HL-60 (cell line): ENCODE data around the gene POLR2C.

Experiments
- DNase-seq, 2 experiments: peaks; one replicate each; pipeline ENCODE4 v3.0.0-alpha.2; 2010 to 2020; ENCODE audit warnings: low read depth in 1 of 2, low spot score in 1 of 2
- H3K27ac ChIP-seq: fragments of 250-450 bp; sonication (Bioruptor Pico); replicated peaks from 2 replicates; pipeline ENCODE4 v1.5.1; 2020; ENCODE audit warnings: mild to moderate bottlenecking, moderate library complexity
- H3K27me3 ChIP-seq: fragments of 250-450 bp; sonication (Bioruptor Pico); 2 replicates; pipeline ENCODE4 v1.5.1; 2021; ENCODE audit warnings: mild to moderate bottlenecking, moderate library complexity; ENCODE audit not compliant: insufficient read depth, poor library complexity, severe bottlenecking
- H3K4me3 ChIP-seq: replicated peaks from 2 replicates; pipeline ENCODE4 v1.5.1; 2011; ENCODE audit warnings: mild to moderate bottlenecking, control low read depth, low read length; ENCODE audit not compliant: insufficient read depth
- GABPA ChIP-seq: IDR thresholded peaks from 2 replicates; pipeline ENCODE4 v1.6.1; 2012; ENCODE audit warnings: low read depth
- POLR2AphosphoS5 ChIP-seq: IDR thresholded peaks from 2 replicates; pipeline ENCODE4 v1.6.1; 2012; ENCODE audit warnings: low read depth
- SPI1 ChIP-seq: IDR thresholded peaks from 2 replicates; pipeline ENCODE4 v1.6.1; 2012; ENCODE audit warnings: low read depth, mild to moderate bottlenecking, borderline replicate concordance
- TF ChIP-seq, protein P1 (sequence below): IDR thresholded peaks from 2 replicates; pipeline ENCODE4 v1.6.1; 2012; ENCODE audit warnings: low read depth; ENCODE audit not compliant: insufficient replicate concordance
- TF ChIP-seq, protein P2 (sequence below): IDR thresholded peaks from one replicate; pipeline ENCODE4 v1.5.1; 2011; ENCODE audit warnings: low read length, control low read depth, inconsistent platforms; ENCODE audit not compliant: insufficient read depth

POLR2C gene

DNA sequence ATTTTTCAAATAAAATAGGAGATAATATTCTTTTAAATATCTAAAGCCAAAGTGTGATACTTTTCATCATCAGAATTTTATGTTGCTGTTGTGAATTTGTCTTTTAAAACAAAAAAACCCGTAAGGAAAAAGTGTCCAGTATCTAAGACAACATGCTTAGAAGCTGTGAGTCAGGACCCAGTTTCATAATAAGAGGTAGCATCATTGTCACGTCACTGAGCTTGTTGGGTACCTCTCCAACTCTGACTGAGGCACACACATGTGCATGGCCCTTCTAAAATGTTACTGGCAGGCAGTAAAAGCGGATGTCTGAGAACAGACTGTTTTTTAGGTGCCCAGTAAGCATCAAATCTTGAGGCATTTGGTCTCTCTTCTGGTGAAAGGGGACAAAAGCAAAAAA is 17.8 kb upstream of the POLR2C start:
- TF ChIP-seq GABPA (no peak), POLR2AphosphoS5 (no peak), SPI1 (no peak)
- TF ChIP-seq, protein P1, sequence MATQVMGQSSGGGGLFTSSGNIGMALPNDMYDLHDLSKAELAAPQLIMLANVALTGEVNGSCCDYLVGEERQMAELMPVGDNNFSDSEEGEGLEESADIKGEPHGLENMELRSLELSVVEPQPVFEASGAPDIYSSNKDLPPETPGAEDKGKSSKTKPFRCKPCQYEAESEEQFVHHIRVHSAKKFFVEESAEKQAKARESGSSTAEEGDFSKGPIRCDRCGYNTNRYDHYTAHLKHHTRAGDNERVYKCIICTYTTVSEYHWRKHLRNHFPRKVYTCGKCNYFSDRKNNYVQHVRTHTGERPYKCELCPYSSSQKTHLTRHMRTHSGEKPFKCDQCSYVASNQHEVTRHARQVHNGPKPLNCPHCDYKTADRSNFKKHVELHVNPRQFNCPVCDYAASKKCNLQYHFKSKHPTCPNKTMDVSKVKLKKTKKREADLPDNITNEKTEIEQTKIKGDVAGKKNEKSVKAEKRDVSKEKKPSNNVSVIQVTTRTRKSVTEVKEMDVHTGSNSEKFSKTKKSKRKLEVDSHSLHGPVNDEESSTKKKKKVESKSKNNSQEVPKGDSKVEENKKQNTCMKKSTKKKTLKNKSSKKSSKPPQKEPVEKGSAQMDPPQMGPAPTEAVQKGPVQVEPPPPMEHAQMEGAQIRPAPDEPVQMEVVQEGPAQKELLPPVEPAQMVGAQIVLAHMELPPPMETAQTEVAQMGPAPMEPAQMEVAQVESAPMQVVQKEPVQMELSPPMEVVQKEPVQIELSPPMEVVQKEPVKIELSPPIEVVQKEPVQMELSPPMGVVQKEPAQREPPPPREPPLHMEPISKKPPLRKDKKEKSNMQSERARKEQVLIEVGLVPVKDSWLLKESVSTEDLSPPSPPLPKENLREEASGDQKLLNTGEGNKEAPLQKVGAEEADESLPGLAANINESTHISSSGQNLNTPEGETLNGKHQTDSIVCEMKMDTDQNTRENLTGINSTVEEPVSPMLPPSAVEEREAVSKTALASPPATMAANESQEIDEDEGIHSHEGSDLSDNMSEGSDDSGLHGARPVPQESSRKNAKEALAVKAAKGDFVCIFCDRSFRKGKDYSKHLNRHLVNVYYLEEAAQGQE, result no peak
- TF ChIP-seq, protein P2, sequence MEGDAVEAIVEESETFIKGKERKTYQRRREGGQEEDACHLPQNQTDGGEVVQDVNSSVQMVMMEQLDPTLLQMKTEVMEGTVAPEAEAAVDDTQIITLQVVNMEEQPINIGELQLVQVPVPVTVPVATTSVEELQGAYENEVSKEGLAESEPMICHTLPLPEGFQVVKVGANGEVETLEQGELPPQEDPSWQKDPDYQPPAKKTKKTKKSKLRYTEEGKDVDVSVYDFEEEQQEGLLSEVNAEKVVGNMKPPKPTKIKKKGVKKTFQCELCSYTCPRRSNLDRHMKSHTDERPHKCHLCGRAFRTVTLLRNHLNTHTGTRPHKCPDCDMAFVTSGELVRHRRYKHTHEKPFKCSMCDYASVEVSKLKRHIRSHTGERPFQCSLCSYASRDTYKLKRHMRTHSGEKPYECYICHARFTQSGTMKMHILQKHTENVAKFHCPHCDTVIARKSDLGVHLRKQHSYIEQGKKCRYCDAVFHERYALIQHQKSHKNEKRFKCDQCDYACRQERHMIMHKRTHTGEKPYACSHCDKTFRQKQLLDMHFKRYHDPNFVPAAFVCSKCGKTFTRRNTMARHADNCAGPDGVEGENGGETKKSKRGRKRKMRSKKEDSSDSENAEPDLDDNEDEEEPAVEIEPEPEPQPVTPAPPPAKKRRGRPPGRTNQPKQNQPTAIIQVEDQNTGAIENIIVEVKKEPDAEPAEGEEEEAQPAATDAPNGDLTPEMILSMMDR, result no peak
- H3K4me3 ChIP-seq, result no peak overlapping the region
- no peak for DNase-seq
- H3K27ac ChIP-seq, result no peak overlapping the region
- H3K27me3 ChIP-seq, result no peaks in the 10 kb centered on the region

DNA sequence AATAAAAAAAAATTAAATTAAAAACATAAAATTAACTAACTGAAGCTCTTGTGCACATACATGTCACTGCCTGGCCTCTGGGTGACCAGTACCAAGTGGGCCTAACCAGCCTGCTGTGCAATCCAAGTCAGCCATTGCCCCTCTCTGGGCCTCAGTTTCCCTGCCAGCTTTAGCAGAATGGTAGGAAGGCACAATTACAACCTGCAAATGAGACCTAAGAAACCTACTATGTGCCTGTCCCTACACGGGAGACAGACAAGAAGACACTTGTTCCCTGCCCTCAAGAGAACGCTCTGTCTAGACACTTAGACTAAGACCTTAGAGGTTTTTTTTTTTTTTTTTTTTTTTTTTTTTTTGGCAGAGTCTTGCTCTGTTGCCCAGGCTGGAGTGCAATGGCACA is 17.0 kb upstream of the POLR2C start:
- DNase-seq, result no peak
- TF ChIP-seq, protein P1, result no peak
- TF ChIP-seq SPI1 (no peak), POLR2AphosphoS5 (no peak), GABPA (no peak)
- TF ChIP-seq, protein P2, result no peak
- Histone ChIP-seq H3K27ac (no peak overlapping the region), H3K4me3 (no peak overlapping the region), H3K27me3 (no peaks in the 10 kb centered on the region)

DNA sequence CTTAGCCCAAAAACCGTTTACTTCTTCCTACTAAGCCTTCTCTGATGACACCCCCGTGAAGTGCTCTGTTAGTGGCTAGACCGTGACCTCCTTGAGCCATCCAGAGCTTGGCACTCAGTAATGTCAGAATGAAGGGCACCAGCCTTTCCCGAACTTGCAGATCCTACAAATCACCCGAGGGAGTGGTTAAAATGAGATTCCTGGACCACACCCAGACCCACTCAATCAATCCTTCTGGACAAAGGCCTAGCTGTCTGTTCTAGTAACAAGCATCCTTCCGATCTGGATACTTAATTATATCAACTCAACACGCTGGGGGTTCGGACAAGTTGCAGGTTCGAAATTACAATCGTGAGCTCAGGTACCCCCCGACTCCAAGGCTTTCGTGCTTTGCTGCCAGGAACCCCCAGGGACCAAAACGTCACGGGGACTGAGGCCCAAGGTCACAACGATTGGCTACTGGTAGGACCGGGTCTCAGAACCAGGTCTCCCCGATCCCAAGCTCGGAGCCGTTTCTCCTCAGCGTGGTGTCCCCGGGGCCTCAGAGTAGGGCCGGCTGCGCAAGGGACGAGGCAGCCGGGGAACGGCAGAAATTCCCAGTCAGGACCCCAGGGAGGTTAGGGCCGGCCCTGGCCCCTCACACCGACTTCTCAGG is 15.8 kb upstream of the POLR2C start:
- peak in 1 of 2 experiments; percentile 30 for DNase-seq
- Histone ChIP-seq H3K27me3 (no peaks in the 10 kb centered on the region), H3K27ac (peak overlapping the region; percentile 87), H3K4me3 (peak overlapping the region; percentile 97)
- TF ChIP-seq GABPA (no peak), POLR2AphosphoS5 (no peak), SPI1 (no peak)
- TF ChIP-seq, protein P1, result no peak
- TF ChIP-seq, protein P2, result no peak
